Activated CD4-positive, alpha-beta T cell treated with anti-CD3 and anti-CD28 coated beads, Interleukin-2, amount 50 U/mL, for 1 hour (primary cell): ENCODE data around the gene ITGB1BP1.

Source experiments
- DNase-seq: peaks from one replicate; pipeline ENCODE4 v3.0.0-alpha.2; 2020

The ITGB1BP1 gene

DNA sequence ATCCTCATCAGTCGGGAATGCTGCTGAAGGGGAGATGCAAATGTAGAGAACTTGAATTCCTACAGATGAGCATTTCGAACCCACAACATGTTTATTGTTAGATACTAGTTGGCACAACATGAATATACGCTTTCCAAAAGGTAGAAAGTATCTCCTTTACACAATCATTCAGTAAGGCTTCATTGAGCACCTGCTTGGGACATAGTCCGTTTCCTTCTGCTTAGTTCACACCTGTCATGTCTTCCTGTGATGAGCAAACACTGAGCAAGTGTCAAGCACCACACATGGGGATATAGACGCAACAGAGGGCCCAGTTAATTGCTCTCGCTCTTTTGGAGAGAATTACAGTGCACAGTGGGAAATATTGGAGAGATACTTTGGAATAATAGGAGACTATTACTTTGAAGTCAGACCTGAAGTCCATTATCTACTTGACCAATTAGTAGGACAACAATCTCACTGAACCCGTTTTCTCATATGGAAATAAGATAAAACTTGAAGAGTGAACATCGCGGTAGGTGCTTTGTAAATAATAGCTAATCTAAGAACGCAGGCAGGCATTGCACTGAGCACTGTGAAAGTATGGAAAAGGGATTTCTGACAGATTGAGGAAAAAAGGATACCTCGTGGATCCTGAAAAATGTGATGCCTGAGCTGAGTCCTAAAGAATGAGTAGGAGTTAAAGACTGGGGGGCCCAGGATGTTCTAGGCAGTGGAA lies 1.3 kb upstream of the ITGB1BP1 start:
- DNase-seq = no peak

DNA sequence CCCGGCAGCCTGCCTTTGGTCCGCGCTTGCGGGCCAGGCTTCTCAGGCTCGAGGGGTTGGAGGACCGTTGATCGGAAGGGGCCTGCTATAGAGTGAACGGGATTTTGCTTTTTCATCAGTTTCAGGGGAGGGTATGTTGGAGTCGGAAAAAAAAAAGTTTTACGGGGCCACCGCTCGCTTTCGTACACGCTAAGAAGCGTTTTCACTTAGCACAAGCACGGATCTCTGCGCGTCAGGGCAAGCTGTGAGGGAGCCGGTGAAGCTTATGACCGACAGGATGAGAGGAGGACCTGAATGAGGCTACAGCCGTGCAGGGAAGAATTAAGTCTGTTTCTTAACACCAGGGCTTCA lies 569 bp upstream of the ITGB1BP1 start:
- peak; percentile 17 for DNase-seq

DNA sequence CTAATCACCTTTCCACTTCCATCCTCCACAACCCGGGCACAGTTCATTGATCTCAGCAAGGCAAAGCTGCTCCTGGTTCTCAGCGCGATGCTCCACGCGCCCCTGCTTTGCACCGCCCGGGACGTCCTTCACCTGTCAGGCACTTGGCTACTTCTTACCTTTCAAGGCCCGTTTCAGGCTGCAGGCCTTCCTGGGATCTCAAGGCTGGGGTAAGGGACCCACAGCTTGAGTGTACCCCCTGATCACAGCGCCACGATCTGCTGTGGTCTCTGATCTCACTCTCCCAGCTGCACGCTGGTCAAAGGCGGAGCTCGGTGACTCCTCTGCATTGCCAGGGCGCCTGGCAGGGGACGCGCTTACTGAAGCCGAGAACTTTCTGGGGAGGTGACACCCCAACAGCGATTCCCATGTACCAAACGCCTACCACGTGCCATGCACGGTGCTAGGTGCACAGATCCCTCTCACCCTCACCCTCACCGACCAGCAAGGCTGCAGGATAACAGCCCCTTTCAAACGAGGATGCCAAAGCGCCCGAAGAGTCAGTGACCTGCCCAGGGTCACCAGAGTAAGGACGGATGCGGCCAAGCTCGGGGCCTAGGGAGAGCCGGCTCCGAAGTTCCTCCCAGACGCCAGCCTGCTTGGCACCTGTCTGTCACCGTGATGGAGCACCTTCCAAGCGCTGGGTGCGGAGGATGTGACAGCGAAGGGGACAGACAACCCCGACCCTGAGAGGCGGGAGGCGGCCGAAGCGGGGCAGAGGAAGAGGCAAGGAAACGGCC lies 818 bp downstream of the ITGB1BP1 start:
- peak; percentile 41 for DNase-seq

DNA sequence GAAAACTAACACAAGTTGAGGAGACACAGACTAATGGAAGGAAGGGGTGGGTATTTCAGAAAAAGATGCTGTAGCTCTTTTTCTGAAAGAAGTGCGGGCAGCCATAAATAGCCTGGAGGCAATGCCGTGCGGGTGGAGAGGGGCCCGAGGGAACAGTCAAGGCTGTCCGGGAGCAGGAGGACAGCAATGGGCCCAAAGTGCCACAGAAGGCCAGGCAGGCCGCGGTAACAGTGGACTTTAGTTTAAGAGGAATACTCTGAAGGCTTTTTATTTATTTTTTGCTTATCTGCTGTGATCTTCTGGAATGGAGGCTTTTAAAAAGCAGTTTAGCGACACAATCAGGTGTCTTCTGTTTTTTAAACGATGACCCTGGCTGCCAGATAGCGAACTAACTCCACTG lies 2.8 kb downstream of the ITGB1BP1 start:
- no peak for DNase-seq

DNA sequence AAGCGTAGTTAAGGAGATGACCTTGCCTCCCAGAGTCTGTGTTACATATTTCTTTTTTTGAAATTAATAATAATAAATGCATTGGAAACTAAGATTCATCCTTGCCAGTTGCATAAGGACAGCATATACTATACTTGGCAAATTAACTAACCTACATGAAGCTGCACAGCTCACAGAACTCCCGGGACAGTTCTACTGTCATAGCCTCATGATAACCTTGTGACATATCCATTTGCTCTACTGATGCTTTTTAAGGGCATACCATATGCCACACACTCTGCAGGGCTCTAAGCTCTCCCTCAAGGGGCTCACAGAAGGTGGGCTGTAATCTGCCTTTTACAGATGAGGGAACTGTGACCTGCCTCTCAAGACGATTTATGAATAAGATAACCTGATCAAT lies 3.8 kb downstream of the ITGB1BP1 start:
- DNase-seq = no peak

DNA sequence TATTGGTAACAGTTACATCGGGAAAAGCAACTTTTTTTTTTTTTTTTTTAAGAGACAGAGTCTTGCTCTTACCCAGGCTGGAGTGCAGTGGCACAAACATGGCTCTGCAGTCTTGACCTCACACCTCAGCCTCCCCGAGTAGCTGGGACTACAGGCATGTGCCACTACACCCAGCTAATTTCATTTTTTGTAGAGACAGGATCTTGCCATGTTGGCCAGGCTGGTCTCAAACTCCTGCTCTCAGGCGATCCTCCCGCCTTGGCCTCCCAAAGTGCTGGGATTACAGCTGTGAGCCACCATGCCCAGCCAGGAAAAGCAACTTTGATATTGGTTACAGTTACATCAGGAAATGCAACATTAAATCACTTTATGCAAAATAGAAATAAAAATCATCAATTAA lies 4.6 kb downstream of the ITGB1BP1 start:
- no peak for DNase-seq

DNA sequence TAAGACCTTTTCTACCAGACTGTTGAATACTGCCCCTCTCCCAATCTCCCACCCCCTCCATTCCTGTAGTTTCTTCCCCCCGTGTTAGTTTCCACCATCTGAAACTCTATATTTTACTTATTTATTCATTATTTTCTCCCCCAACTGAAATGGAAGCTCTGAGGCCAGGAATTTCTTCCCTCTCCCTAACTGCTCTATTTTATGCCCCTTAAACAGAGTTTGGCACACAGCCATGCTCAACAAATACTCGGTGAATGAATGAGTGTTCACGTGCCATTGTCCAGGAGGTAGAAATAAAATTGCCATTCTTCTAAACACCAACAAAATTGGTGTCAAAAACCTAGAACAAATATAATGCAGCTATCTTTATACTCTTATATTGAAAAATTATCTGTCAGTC lies 5.6 kb downstream of the ITGB1BP1 start:
- DNase-seq = no peak

DNA sequence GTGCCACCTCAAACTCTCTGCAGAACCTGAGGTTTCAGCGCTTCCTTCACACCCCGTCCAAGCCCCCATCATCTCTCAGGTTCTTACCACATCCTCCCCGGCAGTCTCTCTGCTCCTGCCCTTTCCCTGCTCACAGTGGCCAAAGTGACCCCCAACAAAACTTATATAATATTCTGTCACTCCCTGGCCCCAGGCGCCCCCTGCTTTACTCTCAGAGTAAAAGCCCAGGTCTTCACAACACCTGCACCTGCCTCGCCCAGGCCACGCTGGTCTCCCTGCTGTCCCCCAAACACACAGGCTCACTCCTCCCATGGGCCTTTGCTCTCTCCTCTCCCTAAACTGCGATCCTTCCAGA lies 6.4 kb downstream of the ITGB1BP1 start:
- DNase-seq = no peak

DNA sequence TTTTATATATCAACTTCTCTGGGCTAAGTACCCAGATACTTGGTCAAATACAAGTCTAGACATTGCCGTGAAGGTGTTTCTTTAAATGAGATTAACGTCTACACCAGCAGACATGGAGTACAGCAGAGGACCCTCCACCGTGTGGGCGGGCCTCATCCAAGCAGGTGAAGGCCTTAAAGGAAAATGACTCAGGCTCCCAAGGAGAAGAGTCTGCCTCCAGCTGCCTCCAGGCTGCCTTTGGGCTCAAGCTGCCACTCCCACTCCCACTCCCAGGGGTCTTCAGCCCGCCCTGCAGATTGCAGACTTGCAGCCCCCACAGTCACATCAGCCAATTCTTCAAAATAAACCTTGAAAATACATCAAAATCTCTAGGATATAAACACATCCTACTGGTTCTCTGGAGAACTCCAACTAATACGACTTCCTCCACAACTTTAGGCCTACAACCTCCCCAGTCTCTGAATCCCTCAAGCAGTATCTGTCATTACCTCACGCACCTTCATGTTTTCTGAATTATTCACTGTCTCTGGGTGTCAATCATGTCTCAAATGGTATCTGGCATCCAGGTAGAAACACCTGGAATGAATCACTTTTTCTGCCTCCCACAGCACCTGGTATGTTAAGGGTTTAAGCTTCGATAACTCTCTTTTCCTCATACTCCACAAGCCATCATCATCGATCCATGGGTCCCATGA lies 6.9 kb downstream of the ITGB1BP1 start:
- no peak for DNase-seq

DNA sequence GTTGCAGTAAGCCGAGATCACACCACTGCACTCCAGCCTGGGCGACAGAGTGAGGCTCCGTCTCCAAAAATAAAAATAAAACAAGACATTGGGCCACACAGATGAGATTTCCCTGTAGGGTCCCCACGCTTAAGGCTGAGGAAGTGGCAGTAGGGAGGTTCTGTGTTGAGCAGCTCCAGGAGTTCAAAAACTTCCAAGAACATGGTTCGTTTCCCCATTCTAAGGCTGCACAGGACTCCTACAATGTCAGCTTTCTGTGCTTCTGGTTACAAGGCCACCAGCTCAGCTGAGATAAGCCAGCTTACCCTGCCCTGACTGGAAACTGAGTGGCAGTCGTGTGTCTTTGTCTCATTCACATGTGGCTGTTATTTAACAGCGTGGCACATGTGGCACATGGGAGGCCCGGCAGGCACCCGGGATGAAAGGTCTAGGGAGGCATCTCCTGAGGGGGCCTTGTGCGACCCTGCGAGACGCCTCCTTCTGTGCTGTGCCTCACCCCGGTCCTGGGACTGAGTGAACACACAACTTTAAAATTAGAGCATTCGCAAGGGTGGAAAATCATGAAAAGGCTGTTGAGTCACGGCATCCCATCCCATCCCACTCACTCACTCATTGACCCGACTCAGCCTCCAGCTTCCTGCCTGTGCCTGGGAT lies 7.7 kb downstream of the ITGB1BP1 start:
- no peak for DNase-seq

DNA sequence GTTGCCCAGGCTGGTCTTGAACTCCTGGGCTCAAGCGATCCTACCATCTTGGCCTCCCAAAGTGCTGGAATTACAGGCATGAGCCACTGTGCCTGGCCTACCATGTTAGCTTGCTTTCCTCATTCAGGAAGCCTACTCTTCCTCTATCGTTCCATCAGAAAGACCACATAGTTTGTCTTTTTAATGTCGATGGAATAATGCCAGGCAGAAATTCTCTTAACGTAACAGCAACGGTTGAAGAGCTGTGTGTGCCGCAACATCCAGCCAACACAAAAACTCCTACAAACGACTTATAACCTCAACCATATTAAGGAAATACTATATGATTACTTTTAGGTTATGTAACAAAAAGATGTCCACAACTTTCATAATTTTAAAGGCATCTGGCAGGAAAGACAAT lies 10.5 kb downstream of the ITGB1BP1 start:
- DNase-seq = no peak

DNA sequence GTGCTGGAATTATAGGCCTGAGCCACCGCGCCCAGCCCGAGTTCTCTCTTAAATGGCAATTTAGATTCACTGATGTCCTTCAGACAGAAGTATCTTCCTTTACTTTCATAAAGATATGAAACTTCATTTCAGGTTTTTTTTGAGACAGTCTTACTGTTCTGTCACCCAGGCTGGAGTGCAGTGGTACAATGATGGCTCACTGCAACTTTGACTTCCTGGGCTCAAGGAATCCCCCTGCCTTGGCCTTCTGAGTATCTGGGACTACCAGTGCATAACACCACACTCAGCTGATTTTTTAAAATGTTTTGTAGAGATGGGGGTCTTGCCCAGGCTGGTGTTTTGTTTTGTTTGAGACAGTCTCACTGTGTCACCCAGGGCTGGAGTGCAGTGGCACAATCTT lies 13.2 kb downstream of the ITGB1BP1 start:
- DNase-seq = no peak

DNA sequence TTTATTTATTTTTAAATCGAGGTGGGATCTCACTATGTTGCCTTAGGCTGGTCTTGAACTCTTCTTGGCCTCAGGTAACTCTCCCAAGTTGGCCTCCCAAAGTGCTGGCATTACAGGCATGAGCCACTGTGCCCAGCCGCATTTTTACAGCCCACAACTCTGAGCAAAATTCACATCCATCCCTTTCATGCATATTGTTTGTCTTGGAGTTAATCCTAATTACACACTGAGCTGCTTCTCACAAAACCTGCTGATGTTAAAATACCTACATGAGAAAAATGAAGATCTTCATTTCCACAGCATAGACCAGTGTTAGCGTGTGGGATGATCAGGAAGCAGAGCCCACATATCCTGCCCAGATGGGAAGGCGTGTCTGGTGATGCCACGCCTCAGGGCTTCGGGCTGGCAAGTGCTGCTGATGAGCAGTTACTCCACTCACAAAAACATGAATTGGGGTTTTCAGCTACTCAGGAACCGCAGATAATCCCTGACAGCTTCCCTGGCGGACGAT lies 14.6 kb downstream of the ITGB1BP1 start:
- DNase-seq = no peak

DNA sequence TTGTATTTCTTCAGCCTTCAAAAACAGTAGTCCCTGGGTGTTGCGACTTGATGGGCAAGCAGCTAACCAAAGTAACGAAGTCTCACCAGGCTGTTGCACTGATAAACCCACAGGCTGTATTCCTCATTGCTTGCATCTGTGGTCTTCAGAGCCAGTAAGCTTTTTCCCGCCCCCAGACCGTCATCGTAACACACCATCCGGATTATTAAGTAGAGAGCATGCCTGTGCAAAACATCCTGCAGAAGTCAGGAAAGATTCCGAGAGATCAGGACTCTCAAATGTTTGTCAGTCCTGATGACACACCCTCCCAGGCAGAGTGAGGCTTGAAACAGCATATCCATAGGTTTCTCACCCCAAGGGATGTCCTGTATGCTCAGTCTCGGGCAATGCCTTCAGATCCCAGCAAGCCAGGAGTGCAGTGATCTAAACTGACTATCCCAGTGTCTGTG lies 15.9 kb downstream of the ITGB1BP1 start:
- DNase-seq = no peak

DNA sequence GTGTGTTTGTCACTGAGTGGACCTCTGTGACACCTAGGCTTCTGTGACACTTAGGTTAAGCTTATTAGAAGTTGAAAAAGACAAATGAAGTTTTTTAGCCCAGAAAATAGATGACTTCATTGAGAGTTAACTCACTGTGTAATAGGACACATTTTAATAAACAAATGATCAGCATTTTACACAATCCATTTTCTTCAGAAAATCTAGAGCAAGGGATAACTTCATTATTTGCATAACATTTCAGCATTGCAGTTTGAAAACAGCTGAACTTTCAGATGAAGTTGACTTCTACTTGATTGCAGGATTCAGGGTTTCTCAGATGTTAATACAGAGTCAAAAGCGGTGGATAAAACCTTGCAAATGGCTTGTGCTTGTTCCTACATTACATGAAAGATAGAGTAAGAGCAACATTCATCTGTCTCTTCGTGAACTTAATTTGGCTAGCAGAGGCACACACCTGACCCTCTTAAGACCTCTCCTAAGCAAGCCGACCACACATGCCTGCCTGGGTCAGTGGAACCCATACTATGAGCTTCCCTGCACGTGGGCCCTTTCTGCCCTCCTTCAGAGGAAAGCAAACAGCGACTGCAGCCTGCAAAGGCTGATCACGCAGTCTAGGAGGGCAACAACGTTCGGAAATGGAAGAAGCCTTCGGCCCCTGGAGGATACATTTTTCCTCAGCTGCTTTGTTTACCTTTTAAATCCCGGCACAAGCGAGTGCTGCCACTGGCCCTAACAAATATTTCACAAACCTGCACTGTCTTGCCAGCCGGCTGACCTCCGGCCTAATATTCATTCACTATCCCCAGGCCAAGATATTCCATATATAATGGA lies 16.6 kb downstream of the ITGB1BP1 start:
- no peak for DNase-seq

DNA sequence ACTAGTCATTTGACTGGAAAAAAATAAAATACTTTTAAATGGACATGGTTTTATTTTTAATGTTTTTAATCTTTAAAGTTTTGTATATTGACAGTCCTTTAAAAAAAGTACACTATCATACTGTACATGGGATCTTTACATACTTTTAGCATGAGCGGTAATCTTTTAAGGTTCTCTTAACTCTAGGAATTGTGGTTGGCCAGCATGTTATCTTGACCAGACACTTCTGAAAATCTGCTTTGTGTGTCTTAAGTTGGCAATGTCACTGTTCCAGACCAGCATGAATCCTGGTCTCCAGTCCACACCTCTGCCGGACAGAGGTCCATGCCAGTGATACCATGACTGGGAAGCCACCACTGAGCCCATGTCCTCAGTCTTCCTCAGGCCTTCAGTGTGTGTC lies 17.7 kb downstream of the ITGB1BP1 start:
- DNase-seq = no peak

DNA sequence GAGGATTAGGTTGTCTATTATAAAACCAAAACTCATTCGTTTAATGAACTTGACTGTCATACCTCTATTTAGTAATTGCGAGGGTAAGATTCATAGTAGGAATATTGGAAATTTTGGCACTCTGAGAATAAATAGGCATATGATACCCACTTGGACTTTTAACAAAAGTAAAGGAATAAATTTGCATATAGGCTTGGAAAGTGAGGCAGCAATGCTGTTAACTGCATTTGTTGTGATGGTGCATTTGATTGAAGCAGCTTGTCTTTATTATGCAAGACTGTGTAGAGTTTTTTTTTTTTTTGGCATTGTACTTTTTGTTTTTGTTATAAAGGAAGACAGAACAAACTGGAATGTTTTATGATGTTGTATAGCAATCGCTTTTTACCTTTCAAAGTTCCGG lies 18.9 kb downstream of the ITGB1BP1 start:
- no peak for DNase-seq

DNA sequence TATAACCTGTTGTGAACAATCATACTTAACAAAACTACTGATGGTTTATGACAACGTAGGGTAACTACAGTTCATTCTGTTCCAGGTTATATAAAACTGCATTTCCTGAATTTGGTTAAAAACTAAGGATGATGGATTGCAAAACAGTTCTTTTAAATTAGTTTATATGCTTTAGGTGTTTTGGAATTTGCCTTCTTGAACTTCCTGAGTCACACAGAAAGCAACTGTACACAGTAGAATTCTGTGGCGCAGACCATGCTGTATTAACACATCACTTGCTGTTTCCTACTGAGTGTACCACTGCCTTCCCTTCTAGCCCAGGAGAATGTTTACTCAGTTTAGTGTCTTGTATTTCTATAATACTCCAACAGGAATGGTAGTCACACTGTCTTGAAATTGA lies 19.4 kb downstream of the ITGB1BP1 start:
- DNase-seq = no peak

DNA sequence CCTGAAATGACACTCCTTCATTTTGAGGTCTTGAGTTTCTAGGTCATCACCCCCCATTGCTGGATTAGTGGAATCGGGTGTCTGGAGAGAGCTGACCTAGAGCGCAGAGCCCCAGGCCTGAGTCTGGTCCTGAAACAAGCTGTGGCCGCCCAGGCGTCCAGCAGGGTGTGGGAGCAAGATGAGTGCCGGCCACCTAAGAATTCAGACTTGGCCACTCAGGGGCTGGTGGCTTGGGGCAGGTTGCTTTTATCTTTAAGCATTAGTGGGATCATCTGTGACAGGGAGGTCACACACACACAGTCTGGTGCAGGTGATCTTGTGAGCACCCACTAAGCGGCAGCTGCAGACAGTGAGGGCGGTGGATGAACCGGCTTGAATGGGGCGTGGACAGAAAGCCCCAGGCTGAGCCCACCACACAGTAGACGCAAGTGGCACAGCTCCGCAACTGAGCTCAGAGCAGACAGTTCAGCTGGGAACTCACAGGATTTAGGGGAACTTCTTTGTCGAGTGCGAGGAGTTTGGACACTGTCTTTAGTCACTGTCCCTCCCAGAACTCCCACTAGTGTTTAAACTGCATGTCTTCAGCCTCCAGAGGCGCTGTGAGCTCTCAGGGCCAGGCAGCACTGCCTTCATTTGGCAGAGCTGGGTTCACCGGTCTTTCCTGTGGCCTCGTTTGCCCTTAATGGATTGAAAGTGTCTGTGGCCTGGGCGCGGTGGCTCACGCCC lies 21.5 kb downstream of the ITGB1BP1 start:
- DNase-seq = no peak

DNA sequence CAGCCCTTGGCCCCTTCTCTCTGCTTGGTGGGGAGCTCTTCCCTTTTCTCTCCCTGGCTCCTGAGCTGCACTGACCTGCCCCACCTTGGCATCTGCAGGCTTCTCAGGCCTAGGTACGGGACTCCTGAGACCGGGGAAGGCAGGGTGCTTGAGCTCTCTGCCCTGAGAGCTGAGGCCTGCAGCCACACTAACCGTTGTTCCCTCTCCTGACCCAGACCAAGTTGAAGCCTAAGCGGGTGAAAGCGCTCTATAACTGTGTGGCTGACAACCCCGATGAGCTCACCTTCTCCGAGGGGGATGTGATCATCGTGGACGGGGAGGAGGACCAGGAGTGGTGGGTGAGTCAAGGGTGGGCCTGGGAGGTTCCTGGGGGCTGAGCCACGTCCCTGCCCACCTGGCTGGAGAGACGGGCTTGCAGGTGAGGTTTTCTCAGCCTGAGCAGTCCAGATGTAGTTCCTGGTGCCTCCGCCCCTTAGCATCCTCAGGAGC lies 22.2 kb downstream of the ITGB1BP1 start:
- no peak for DNase-seq

DNA sequence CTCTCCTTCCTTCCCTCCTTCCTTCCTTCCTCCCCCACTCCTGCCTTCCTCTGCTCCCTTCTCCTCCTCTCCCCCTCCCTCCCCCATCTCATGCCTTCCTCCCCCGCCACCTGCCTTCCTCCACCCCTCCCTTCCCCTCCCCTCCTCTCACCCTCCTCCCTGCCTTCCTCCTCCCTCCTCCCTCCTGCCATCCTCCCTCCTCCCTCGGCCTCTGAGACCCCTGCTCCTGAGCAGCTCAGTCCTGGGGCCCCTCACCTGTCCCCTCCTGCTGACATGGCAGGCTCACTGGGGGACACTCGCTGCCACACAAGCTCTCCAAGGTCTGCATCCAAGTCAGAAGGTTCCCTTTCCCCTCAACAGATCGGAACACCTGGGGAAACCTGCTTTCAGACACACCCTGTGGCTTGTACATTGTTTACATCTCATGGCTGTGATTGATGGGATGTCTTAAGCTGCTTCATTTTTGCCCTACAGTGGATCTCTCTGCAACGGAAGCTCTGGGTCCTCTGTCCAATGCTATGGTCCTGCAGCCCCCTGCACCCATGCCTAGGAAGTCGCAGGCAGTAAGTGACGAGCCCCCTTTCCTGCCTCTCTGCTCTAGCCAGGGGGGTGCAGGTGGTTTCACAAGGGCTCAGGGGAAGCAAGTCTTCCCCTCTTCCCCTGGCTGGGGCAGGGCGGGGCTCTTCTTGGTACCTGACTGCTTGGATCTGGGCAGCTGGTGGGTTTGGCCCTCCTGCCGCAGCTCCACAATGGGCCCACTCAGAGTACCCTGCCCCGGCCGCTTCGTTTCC lies 22.9 kb downstream of the ITGB1BP1 start:
- no peak for DNase-seq
